HuH-7.5 (cell line): Measurements from ENCODE around the gene FUNDC2.

Experiments used
- DNase-seq: peaks from one replicate; pipeline ENCODE4 v3.0.0; 2011; ENCODE audit warnings: low spot score

FUNDC2 gene

GRCh38 chrX:155070038-155070437 lies 43.4 kb downstream of the FUNDC2 start:
- DNase-seq = no peak

GRCh38 chrX:155070663-155070974 lies 44.0 kb downstream of the FUNDC2 start:
- DNase-seq = no peak

- peak; percentile 61 for DNase-seq
Measured at GRCh38 chrX:155070975-155071693, 44.5 kb downstream of the FUNDC2 start, which contains the start of the genes BRCC3, CMC4 and MTCP1. Gene BRCC3 (plus strand): TSS chrX:155071508. CDS start chrX:155071528, 20 bp downstream. Gene CMC4 (minus strand): TSS chrX:155071136. CDS start chrX:155064023, 7,113 bp downstream. Gene MTCP1 (minus strand): TSS chrX:155071136. CDS start chrX:155066010, 5,126 bp downstream.

- no peak for DNase-seq
Measured at GRCh38 chrX:155071694-155072280, 45.1 kb downstream of the FUNDC2 start.

- DNase-seq = peak; percentile 8
Measured at GRCh38 chrX:155086202-155086840, 59.7 kb downstream of the FUNDC2 start.

- no peak for DNase-seq
Measured at GRCh38 chrX:155086961-155087735, 60.5 kb downstream of the FUNDC2 start.

- peak; percentile 5 for DNase-seq
Measured at GRCh38 chrX:155094468-155095061, 67.9 kb downstream of the FUNDC2 start.

- DNase-seq = no peak
Measured at GRCh38 chrX:155105919-155106318, 79.3 kb downstream of the FUNDC2 start.

- DNase-seq = no peak
Measured at GRCh38 chrX:155108427-155108826, 81.8 kb downstream of the FUNDC2 start.
